ENCODE data around the gene HAVCR2. TPM values are rescaled to one million over a fixed set of nuclear protein-coding genes. Genes with fewer than 3 reads are reported as not detected.

HAVCR2 gene
- total and polyA plus RNA-seq, 4 donors: 1.4 to 9.4 (median 4.4) TPM

DNA sequence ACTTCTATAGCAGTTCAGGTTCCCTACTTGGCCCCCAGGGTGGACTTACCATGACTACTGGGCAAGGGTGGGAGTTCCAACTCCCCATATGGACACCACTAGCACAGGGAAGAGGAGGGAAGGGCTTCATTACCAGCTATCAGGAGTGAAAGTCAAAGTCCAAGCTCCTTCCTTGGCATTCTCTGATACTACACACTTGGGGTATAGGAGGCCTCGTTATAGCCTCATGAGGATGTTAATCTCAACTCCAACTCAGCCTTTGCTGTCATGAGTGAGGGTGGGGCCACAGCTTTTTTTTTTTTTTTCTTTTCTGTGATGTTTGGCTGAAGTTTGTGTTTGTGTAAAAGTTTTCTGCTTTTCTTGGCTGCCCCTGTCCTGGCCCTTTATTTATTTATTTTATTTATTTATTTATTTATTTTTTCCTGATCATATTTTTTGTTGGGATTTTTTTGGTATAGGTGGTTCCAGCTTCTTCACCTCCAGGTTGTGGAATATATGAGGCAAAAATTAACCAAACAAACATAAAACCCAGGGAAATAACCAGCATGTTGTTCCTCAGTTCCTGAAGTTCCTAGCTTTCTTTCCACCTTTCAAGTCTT lies 48.5 kb upstream of the HAVCR2 start:
- DNase-seq (ENCODE audit: low spot score): no peak
- Histone ChIP-seq H3K9me3 (ENCODE audit: control insufficient read depth in 4 of 4, low read length in 3 of 4) (no peaks in the 10 kb centered on the region), H3K4me1 (ENCODE audit: control insufficient read depth in 4 of 4, insufficient read depth in 4 of 4, low read length in 3 of 4) (no peaks in the 10 kb centered on the region), H3K27me3 (ENCODE audit: control insufficient read depth in 4 of 4, insufficient read depth in 4 of 4, low read length in 3 of 4) (peaks cover 0 to 3% (median 1%) of the 10 kb centered on the region in 4 donors), H3K9ac (ENCODE audit: low read depth in 1 of 2, low read length in 2 of 2) (no peak overlapping the region), H3K27ac (ENCODE audit: low read depth in 1 of 2, low read length in 2 of 2) (no peak overlapping the region), H3K36me3 (ENCODE audit: control insufficient read depth in 4 of 4, insufficient read depth in 3 of 4, low read depth in 1 of 4, low read length in 3 of 4) (no peaks in the 10 kb centered on the region), H3K4me3 (ENCODE audit: low read depth in 1 of 3, low read length in 3 of 3) (no peak overlapping the region)
- WGBS: 72% methylated on average over 1 of the region's 1 CpG
- no peak for TF ChIP-seq YY1 (IDR thresholded peaks at IDR 0.05)
- TF ChIP-seq, protein P1, sequence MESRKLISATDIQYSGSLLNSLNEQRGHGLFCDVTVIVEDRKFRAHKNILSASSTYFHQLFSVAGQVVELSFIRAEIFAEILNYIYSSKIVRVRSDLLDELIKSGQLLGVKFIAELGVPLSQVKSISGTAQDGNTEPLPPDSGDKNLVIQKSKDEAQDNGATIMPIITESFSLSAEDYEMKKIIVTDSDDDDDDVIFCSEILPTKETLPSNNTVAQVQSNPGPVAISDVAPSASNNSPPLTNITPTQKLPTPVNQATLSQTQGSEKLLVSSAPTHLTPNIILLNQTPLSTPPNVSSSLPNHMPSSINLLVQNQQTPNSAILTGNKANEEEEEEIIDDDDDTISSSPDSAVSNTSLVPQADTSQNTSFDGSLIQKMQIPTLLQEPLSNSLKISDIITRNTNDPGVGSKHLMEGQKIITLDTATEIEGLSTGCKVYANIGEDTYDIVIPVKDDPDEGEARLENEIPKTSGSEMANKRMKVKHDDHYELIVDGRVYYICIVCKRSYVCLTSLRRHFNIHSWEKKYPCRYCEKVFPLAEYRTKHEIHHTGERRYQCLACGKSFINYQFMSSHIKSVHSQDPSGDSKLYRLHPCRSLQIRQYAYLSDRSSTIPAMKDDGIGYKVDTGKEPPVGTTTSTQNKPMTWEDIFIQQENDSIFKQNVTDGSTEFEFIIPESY (IDR thresholded peaks at IDR 0.05): no peak
- TF ChIP-seq RXRA (IDR thresholded peaks at IDR 0.05): no peak
- no peak for TF ChIP-seq TAF1 (conservative IDR thresholded peaks at IDR 0.05)
- TF ChIP-seq RAD21 (IDR thresholded peaks at IDR 0.05): no peak
- no peak for TF ChIP-seq HNF4G (IDR thresholded peaks at IDR 0.05)

DNA sequence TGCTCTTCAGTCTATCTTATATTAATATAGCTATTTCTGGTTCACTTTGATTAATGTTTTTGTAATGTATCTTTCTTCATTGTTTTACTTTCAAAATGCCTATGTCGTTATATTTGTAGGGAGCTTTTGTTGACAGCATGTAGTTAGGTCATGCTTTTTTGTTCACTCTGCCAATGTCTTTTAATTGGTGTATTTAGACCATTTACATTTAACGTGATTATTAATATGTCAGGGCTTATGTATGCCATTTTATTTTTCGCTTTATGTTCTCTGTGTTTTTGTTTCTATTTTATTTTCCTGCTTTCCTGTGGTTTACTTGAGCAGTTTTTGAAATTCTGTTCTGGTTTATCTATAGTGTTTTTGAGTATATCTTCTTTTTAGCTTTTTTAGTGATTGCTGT lies 46.5 kb upstream of the HAVCR2 start:
- WGBS: 79% methylated on average over 3 of the region's 3 CpGs
- Histone ChIP-seq H3K27me3 (ENCODE audit: control insufficient read depth in 4 of 4, insufficient read depth in 4 of 4, low read length in 3 of 4) (peaks cover 0 to 3% (median 1%) of the 10 kb centered on the region in 4 donors), H3K36me3 (ENCODE audit: control insufficient read depth in 4 of 4, insufficient read depth in 3 of 4, low read depth in 1 of 4, low read length in 3 of 4) (no peaks in the 10 kb centered on the region), H3K27ac (ENCODE audit: low read depth in 1 of 2, low read length in 2 of 2) (no peak overlapping the region), H3K4me3 (ENCODE audit: low read depth in 1 of 3, low read length in 3 of 3) (no peak overlapping the region), H3K4me1 (ENCODE audit: control insufficient read depth in 4 of 4, insufficient read depth in 4 of 4, low read length in 3 of 4) (no peaks in the 10 kb centered on the region), H3K9me3 (ENCODE audit: control insufficient read depth in 4 of 4, low read length in 3 of 4) (no peaks in the 10 kb centered on the region), H3K9ac (ENCODE audit: low read depth in 1 of 2, low read length in 2 of 2) (no peak overlapping the region)
- TF ChIP-seq, protein P2, sequence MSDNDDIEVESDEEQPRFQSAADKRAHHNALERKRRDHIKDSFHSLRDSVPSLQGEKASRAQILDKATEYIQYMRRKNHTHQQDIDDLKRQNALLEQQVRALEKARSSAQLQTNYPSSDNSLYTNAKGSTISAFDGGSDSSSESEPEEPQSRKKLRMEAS (IDR thresholded peaks at IDR 0.05): no peak
- TF ChIP-seq RXRA (IDR thresholded peaks at IDR 0.05) (no peak), SP1 (IDR thresholded peaks at IDR 0.05) (no peak), TAF1 (conservative IDR thresholded peaks at IDR 0.05) (no peak), CTCF (IDR thresholded peaks at IDR 0.05; ENCODE audit: low read depth, low read length, missing input control) (no peak), FOXA2 (IDR thresholded peaks at IDR 0.05) (no peak), HNF4A (conservative IDR thresholded peaks at IDR 0.05) (no peak), FOXA1 (IDR thresholded peaks at IDR 0.05) (no peak), HNF4G (IDR thresholded peaks at IDR 0.05) (no peak), GABPA (IDR thresholded peaks at IDR 0.05 in 1 of 2, conservative IDR thresholded peaks at IDR 0.05 in 1 of 2) (no peak), JUND (IDR thresholded peaks at IDR 0.05) (no peak), RAD21 (IDR thresholded peaks at IDR 0.05) (no peak), YY1 (IDR thresholded peaks at IDR 0.05) (no peak), EGR1 (IDR thresholded peaks at IDR 0.05; ENCODE audit: low read depth in 2 of 2) (no peak), NR2F2 (IDR thresholded peaks at IDR 0.05) (no peak)
- TF ChIP-seq, protein P3, sequence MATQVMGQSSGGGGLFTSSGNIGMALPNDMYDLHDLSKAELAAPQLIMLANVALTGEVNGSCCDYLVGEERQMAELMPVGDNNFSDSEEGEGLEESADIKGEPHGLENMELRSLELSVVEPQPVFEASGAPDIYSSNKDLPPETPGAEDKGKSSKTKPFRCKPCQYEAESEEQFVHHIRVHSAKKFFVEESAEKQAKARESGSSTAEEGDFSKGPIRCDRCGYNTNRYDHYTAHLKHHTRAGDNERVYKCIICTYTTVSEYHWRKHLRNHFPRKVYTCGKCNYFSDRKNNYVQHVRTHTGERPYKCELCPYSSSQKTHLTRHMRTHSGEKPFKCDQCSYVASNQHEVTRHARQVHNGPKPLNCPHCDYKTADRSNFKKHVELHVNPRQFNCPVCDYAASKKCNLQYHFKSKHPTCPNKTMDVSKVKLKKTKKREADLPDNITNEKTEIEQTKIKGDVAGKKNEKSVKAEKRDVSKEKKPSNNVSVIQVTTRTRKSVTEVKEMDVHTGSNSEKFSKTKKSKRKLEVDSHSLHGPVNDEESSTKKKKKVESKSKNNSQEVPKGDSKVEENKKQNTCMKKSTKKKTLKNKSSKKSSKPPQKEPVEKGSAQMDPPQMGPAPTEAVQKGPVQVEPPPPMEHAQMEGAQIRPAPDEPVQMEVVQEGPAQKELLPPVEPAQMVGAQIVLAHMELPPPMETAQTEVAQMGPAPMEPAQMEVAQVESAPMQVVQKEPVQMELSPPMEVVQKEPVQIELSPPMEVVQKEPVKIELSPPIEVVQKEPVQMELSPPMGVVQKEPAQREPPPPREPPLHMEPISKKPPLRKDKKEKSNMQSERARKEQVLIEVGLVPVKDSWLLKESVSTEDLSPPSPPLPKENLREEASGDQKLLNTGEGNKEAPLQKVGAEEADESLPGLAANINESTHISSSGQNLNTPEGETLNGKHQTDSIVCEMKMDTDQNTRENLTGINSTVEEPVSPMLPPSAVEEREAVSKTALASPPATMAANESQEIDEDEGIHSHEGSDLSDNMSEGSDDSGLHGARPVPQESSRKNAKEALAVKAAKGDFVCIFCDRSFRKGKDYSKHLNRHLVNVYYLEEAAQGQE (IDR thresholded peaks at IDR 0.05): no peak
- TF ChIP-seq, protein P4, sequence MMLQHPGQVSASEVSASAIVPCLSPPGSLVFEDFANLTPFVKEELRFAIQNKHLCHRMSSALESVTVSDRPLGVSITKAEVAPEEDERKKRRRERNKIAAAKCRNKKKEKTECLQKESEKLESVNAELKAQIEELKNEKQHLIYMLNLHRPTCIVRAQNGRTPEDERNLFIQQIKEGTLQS (IDR thresholded peaks at IDR 0.05): no peak
- TF ChIP-seq, protein P1 (IDR thresholded peaks at IDR 0.05): no peak
- no peak for DNase-seq (ENCODE audit: low spot score)
